ENCODE measurements around the gene RFTN2.
"Not testable (repeated sequence)": the region's sequence is repeated elsewhere in the genome, so short reads cannot be mapped to it uniquely, and the experiment has no call there.

The RFTN2 gene

GRCh38 chr2:197672371-197672893 is 3.0 kb downstream of the RFTN2 start:
- Mint-ChIP-seq H3K27me3 (peaks cover 24% of the 10 kb centered on the region), H3K4me1 (no peaks in the 10 kb centered on the region), H3K9me3 (peaks cover 3% of the 10 kb centered on the region), H3K4me3 (no peak overlapping the region), H3K36me3 (ENCODE audit: insufficient read depth) (peaks cover 7% of the 10 kb centered on the region), H3K27ac (ENCODE audit: low read depth) (no peak overlapping the region)
- DNase-seq (ENCODE audit: low spot score in 2 of 2) (no peak), ATAC-seq (replicated peaks; ENCODE audit: extremely low read depth, poor library complexity, severe bottlenecking) (no peak)

- no peak for ATAC-seq (replicated peaks; ENCODE audit: extremely low read depth, poor library complexity, severe bottlenecking)
- peaks cover 4% of the 10 kb centered on the region for H3K36me3 Mint-ChIP-seq (ENCODE audit: insufficient read depth)
- no peak overlapping the region for H3K27ac Mint-ChIP-seq (ENCODE audit: low read depth)
- DNase-seq (ENCODE audit: low spot score in 2 of 2) = no peak
- H3K9me3 Mint-ChIP-seq = peaks cover 17% of the 10 kb centered on the region
- H3K4me1 Mint-ChIP-seq = no peaks in the 10 kb centered on the region
- H3K4me3 Mint-ChIP-seq = no peak overlapping the region
- peaks cover 15% of the 10 kb centered on the region for H3K27me3 Mint-ChIP-seq
Measured at GRCh38 chr2:197669077-197669476, 6.3 kb downstream of the RFTN2 start.

- DNase-seq (ENCODE audit: low spot score in 2 of 2) (no peak), ATAC-seq (replicated peaks; ENCODE audit: extremely low read depth, poor library complexity, severe bottlenecking) (no peak)
- Mint-ChIP-seq H3K27me3 (peaks cover 12% of the 10 kb centered on the region), H3K27ac (ENCODE audit: low read depth) (no peak overlapping the region), H3K4me1 (no peaks in the 10 kb centered on the region), H3K9me3 (peaks cover 17% of the 10 kb centered on the region), H3K4me3 (no peak overlapping the region), H3K36me3 (ENCODE audit: insufficient read depth) (peaks cover 4% of the 10 kb centered on the region)
Measured at GRCh38 chr2:197668296-197668695, 7.1 kb downstream of the RFTN2 start.

GRCh38 chr2:197666277-197666676 is 9.1 kb downstream of the RFTN2 start:
- ATAC-seq (replicated peaks; ENCODE audit: extremely low read depth, poor library complexity, severe bottlenecking) = no peak

GRCh38 chr2:197661626-197662025 is 13.8 kb downstream of the RFTN2 start:
- no peak for DNase-seq (ENCODE audit: low spot score in 2 of 2)
- no peaks in the 10 kb centered on the region for H3K27me3 Mint-ChIP-seq
- H3K4me1 Mint-ChIP-seq = no peaks in the 10 kb centered on the region
- no peaks in the 10 kb centered on the region for H3K36me3 Mint-ChIP-seq (ENCODE audit: insufficient read depth)
- no peak overlapping the region for H3K4me3 Mint-ChIP-seq
- H3K27ac Mint-ChIP-seq (ENCODE audit: low read depth) = no peak overlapping the region
- peaks cover 10% of the 10 kb centered on the region for H3K9me3 Mint-ChIP-seq
- ATAC-seq (replicated peaks; ENCODE audit: extremely low read depth, poor library complexity, severe bottlenecking) = no peak

More at GRCh38 chr2:197666277-197666676, 9.1 kb downstream of the RFTN2 start:
- Mint-ChIP-seq H3K4me1 (no peaks in the 10 kb centered on the region), H3K9me3 (peaks cover 17% of the 10 kb centered on the region), H3K27me3 (no peaks in the 10 kb centered on the region), H3K36me3 (ENCODE audit: insufficient read depth) (no peaks in the 10 kb centered on the region), H3K4me3 (no peak overlapping the region), H3K27ac (ENCODE audit: low read depth) (no peak overlapping the region)
- DNase-seq (ENCODE audit: low spot score in 2 of 2) = no peak

GRCh38 chr2:197657562-197657961 is 17.8 kb downstream of the RFTN2 start:
- no peak for ATAC-seq (replicated peaks; ENCODE audit: extremely low read depth, poor library complexity, severe bottlenecking)
- Mint-ChIP-seq H3K4me3 (no peak overlapping the region), H3K27me3 (no peaks in the 10 kb centered on the region), H3K4me1 (no peaks in the 10 kb centered on the region), H3K9me3 (no peaks in the 10 kb centered on the region), H3K27ac (ENCODE audit: low read depth) (no peak overlapping the region), H3K36me3 (ENCODE audit: insufficient read depth) (no peaks in the 10 kb centered on the region)
- DNase-seq (ENCODE audit: low spot score in 2 of 2) = no peak

- no peaks in the 10 kb centered on the region for H3K4me1 Mint-ChIP-seq
- no peaks in the 10 kb centered on the region for H3K9me3 Mint-ChIP-seq
- H3K27ac Mint-ChIP-seq (ENCODE audit: low read depth) = no peak overlapping the region
- H3K36me3 Mint-ChIP-seq (ENCODE audit: insufficient read depth) = peaks cover 2% of the 10 kb centered on the region
- no peak overlapping the region for H3K4me3 Mint-ChIP-seq
- no peak for DNase-seq (ENCODE audit: low spot score in 2 of 2)
- H3K27me3 Mint-ChIP-seq = peaks cover 22% of the 10 kb centered on the region
- ATAC-seq (replicated peaks; ENCODE audit: extremely low read depth, poor library complexity, severe bottlenecking) = no peak
Measured at GRCh38 chr2:197647961-197648690, 27.3 kb downstream of the RFTN2 start.

- H3K27ac Mint-ChIP-seq (ENCODE audit: low read depth) = no peak overlapping the region
- H3K4me3 Mint-ChIP-seq = no peak overlapping the region
- DNase-seq (ENCODE audit: low spot score in 2 of 2) (no peak), ATAC-seq (replicated peaks; ENCODE audit: extremely low read depth, poor library complexity, severe bottlenecking) (no peak)
- no peaks in the 10 kb centered on the region for H3K36me3 Mint-ChIP-seq (ENCODE audit: insufficient read depth)
- H3K4me1 Mint-ChIP-seq = no peaks in the 10 kb centered on the region
- no peaks in the 10 kb centered on the region for H3K9me3 Mint-ChIP-seq
- H3K27me3 Mint-ChIP-seq = peaks cover 39% of the 10 kb centered on the region
Measured at GRCh38 chr2:197641666-197642065, 33.7 kb downstream of the RFTN2 start.

- ATAC-seq (replicated peaks; ENCODE audit: extremely low read depth, poor library complexity, severe bottlenecking); H3K27ac Mint-ChIP-seq (ENCODE audit: low read depth); H3K36me3 Mint-ChIP-seq (ENCODE audit: insufficient read depth); H3K9me3 Mint-ChIP-seq; DNase-seq (ENCODE audit: low spot score in 2 of 2); H3K4me1 Mint-ChIP-seq: not testable (repeated sequence)
- Mint-ChIP-seq H3K27me3 (peaks cover 39% of the 10 kb centered on the region), H3K4me3 (peak overlapping the region; percentile 60)
Measured at GRCh38 chr2:197640571-197641122, 34.7 kb downstream of the RFTN2 start.

GRCh38 chr2:197633109-197633657 is 42.2 kb downstream of the RFTN2 start:
- Mint-ChIP-seq H3K4me1 (no peaks in the 10 kb centered on the region), H3K9me3 (no peaks in the 10 kb centered on the region), H3K36me3 (ENCODE audit: insufficient read depth) (no peaks in the 10 kb centered on the region), H3K27me3 (peaks cover 7% of the 10 kb centered on the region), H3K27ac (ENCODE audit: low read depth) (no peak overlapping the region), H3K4me3 (no peak overlapping the region)
- DNase-seq (ENCODE audit: low spot score in 2 of 2) = no peak
- no peak for ATAC-seq (replicated peaks; ENCODE audit: extremely low read depth, poor library complexity, severe bottlenecking)

GRCh38 chr2:197628043-197628500 is 47.3 kb downstream of the RFTN2 start:
- DNase-seq (ENCODE audit: low spot score in 2 of 2) (no peak), ATAC-seq (replicated peaks; ENCODE audit: extremely low read depth, poor library complexity, severe bottlenecking) (no peak)
- no peak overlapping the region for H3K27ac Mint-ChIP-seq (ENCODE audit: low read depth)
- H3K27me3 Mint-ChIP-seq = peaks cover 22% of the 10 kb centered on the region
- no peaks in the 10 kb centered on the region for H3K4me1 Mint-ChIP-seq
- no peak overlapping the region for H3K4me3 Mint-ChIP-seq
- no peaks in the 10 kb centered on the region for H3K9me3 Mint-ChIP-seq
- no peaks in the 10 kb centered on the region for H3K36me3 Mint-ChIP-seq (ENCODE audit: insufficient read depth)

GRCh38 chr2:197626965-197627625 is 48.3 kb downstream of the RFTN2 start:
- no peaks in the 10 kb centered on the region for H3K9me3 Mint-ChIP-seq
- DNase-seq (ENCODE audit: low spot score in 2 of 2) (no peak), ATAC-seq (replicated peaks; ENCODE audit: extremely low read depth, poor library complexity, severe bottlenecking) (no peak)
- no peaks in the 10 kb centered on the region for H3K4me1 Mint-ChIP-seq
- H3K27ac Mint-ChIP-seq (ENCODE audit: low read depth) = no peak overlapping the region
- H3K4me3 Mint-ChIP-seq = no peak overlapping the region
- H3K27me3 Mint-ChIP-seq = peaks cover 22% of the 10 kb centered on the region
- no peaks in the 10 kb centered on the region for H3K36me3 Mint-ChIP-seq (ENCODE audit: insufficient read depth)

All from central memory CD8-positive, alpha-beta T cell (primary cell).